PC-3 (cell line): ENCODE results near the gene PLCB2.

ENCODE experiments used
- EZH2 ChIP-seq: fragments of 300-600 bp; sonication (generic); IDR thresholded peaks from one replicate; pipeline ENCODE4 v1.6.1; 2017; ENCODE audit warnings: antibody characterized with exemption, mild to moderate bottlenecking, low read length; ENCODE audit not compliant: unreplicated experiment
- TF ChIP-seq, protein P1 (sequence below): fragments of 300-600 bp; sonication (generic); conservative IDR thresholded peaks from 2 replicates; pipeline ENCODE4 v1.5.1; 2017; ENCODE audit warnings: antibody characterized with exemption, low read depth, mild to moderate bottlenecking, low read length

GRCh38 chr15:40285554-40286011 lies 22.2 kb downstream of the PLCB2 start:
- TF ChIP-seq, protein P1, sequence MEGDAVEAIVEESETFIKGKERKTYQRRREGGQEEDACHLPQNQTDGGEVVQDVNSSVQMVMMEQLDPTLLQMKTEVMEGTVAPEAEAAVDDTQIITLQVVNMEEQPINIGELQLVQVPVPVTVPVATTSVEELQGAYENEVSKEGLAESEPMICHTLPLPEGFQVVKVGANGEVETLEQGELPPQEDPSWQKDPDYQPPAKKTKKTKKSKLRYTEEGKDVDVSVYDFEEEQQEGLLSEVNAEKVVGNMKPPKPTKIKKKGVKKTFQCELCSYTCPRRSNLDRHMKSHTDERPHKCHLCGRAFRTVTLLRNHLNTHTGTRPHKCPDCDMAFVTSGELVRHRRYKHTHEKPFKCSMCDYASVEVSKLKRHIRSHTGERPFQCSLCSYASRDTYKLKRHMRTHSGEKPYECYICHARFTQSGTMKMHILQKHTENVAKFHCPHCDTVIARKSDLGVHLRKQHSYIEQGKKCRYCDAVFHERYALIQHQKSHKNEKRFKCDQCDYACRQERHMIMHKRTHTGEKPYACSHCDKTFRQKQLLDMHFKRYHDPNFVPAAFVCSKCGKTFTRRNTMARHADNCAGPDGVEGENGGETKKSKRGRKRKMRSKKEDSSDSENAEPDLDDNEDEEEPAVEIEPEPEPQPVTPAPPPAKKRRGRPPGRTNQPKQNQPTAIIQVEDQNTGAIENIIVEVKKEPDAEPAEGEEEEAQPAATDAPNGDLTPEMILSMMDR, result no peak
- TF ChIP-seq EZH2, result no peak
